B cell (primary cell): ENCODE results near the gene RGSL1. TPM values are rescaled to one million over a fixed set of nuclear protein-coding genes. Genes with fewer than 3 reads are reported as not detected.

Experiments used
- ATAC-seq: fragments of 200-7000 bp; cut with Tn5 transposase; one replicate; pipeline ENCODE4 v1.10.0; 2021; ENCODE audit warnings: low read depth, mild to moderate bottlenecking, moderate number of reproducible peaks, moderate library complexity
- CTCF ChIA-PET: fragments of 350-600 bp; sonication (Branson Sonifier 250); formaldehyde crosslinking; loops from one replicate; lab custom pipeline; 2021; ENCODE audit warnings: antibody characterized with exemption, inconsistent platforms; lab: Charles Lee
- POLR2A ChIA-PET: fragments of 350-600 bp; sonication (Branson Sonifier 250); formaldehyde crosslinking; loops from one replicate; lab custom pipeline; 2021; ENCODE audit warnings: antibody characterized with exemption; lab: Charles Lee
- DNase-seq: peaks from one replicate; pipeline ENCODE4 v3.0.0; 2013
- H2AFZ ChIP-seq: 2 replicates; pipeline ENCODE4 v1.6.1; 2012; ENCODE audit warnings: mild to moderate bottlenecking, low read depth, low read length; ENCODE audit not compliant: insufficient read depth, poor library complexity, severe bottlenecking
- H3K27ac ChIP-seq, 2 donors: 1 replicate in 1 of 2; 2 replicates in 1 of 2; pipeline ENCODE4 v1.5.1; 2012 to 2013; ENCODE audit warnings: low read length in 2 of 2, mild to moderate bottlenecking in 2 of 2, moderate library complexity in 1 of 2
- H3K27me3 ChIP-seq, 4 experiments: fragments of 200-600 bp in 1 of 4; sonication (generic) in 1 of 4; replicated peaks in 1 of 4; 1 replicate in 2 of 4; 2 replicates in 2 of 4; pipeline versions ENCODE4 v1.6.1 to v1.7.0; 2013 to 2016; ENCODE audit warnings: low read length in 3 of 4, mild to moderate bottlenecking in 2 of 4, mixed read lengths in 1 of 4, moderate library complexity in 1 of 4; ENCODE audit not compliant: insufficient read depth in 4 of 4, control insufficient read depth in 3 of 4; ENCODE audit errors: control extremely low read depth in 1 of 4
- H3K36me3 ChIP-seq, 2 experiments: replicated peaks in 1 of 2; 1 replicate in 1 of 2; 2 replicates in 1 of 2; pipeline versions ENCODE4 v1.6.1 to v1.7.1; 2013; ENCODE audit warnings: low read length in 1 of 2; ENCODE audit not compliant: insufficient read depth in 2 of 2, control insufficient read depth in 1 of 2; ENCODE audit errors: control extremely low read depth in 1 of 2, extremely low read depth in 1 of 2
- H3K4me1 ChIP-seq, 2 donors: fragments of 200-600 bp in 1 of 2; sonication (generic) in 1 of 2; 1 replicate in 1 of 2; 2 replicates in 1 of 2; pipeline versions ENCODE4 v1.5.1 to v1.6.1; 2013 to 2017; ENCODE audit warnings: low read length in 2 of 2; ENCODE audit not compliant: control insufficient read depth in 2 of 2, insufficient read depth in 2 of 2
- H3K4me2 ChIP-seq: replicated peaks from 2 replicates; pipeline ENCODE3; 2012; ENCODE audit warnings: mild to moderate bottlenecking, low read depth, low read length; ENCODE audit not compliant: poor library complexity, severe bottlenecking
- H3K4me3 ChIP-seq, 5 experiments: fragments of 200-600 bp in 1 of 5; sonication (generic) in 1 of 5; 1 replicate in 3 of 5; 2 replicates in 2 of 5; pipeline versions ENCODE4 v1.5.1 to v1.7.0; 2011 to 2016; ENCODE audit warnings: low read length in 4 of 5, mild to moderate bottlenecking in 4 of 5, low read depth in 2 of 5, control low read depth in 1 of 5, moderate library complexity in 1 of 5; ENCODE audit not compliant: insufficient read depth in 1 of 5; ENCODE audit errors: control extremely low read depth in 1 of 5, extremely low read depth in 1 of 5
- H3K79me2 ChIP-seq: fragments of 200-600 bp; sonication (generic); one replicate; pipeline ENCODE4 v1.6.0; 2016; ENCODE audit warnings: low read length; ENCODE audit not compliant: control insufficient read depth, insufficient read depth
- H3K9ac ChIP-seq: fragments of 200-600 bp; sonication (generic); 2 replicates; pipeline ENCODE4 v1.6.1; 2017; ENCODE audit warnings: mild to moderate bottlenecking, low read length, moderate library complexity
- H3K9me3 ChIP-seq, 3 donors: one replicate each; pipeline versions ENCODE4 v1.6.1 to v1.7.1; 2013; ENCODE audit warnings: low read length in 2 of 3; ENCODE audit not compliant: control insufficient read depth in 2 of 3, insufficient read depth in 1 of 3; ENCODE audit errors: control extremely low read depth in 1 of 3
- H4K20me1 ChIP-seq: 2 replicates; pipeline ENCODE4 v1.6.0; 2012; ENCODE audit warnings: mild to moderate bottlenecking, low read length; ENCODE audit not compliant: insufficient read depth, control insufficient read depth, poor library complexity, severe bottlenecking
- H3K27ac Mint-ChIP-seq: one replicate; pipeline ENCODE4 v1.8.0; 2021; ENCODE audit warnings: mixed read lengths
- H3K27me3 Mint-ChIP-seq: one replicate; pipeline ENCODE4 v1.8.0; 2021; ENCODE audit warnings: mixed read lengths
- H3K4me1 Mint-ChIP-seq: one replicate; pipeline ENCODE4 v1.8.0; 2021; ENCODE audit warnings: mixed read lengths
- H3K4me3 Mint-ChIP-seq: one replicate; pipeline ENCODE4 v1.8.0; 2021; ENCODE audit warnings: mixed read lengths
- H3K9me3 Mint-ChIP-seq: one replicate; pipeline ENCODE4 v1.8.0; 2022; ENCODE audit warnings: mixed read lengths; ENCODE audit not compliant: insufficient read depth
- CTCF ChIP-seq: fragments of 200-600 bp; IDR thresholded peaks from one replicate; pipeline ENCODE4 v1.8.0; 2022; ENCODE audit warnings: antibody characterized with exemption, mild to moderate bottlenecking
- EZH2 ChIP-seq: IDR thresholded peaks from 2 replicates; pipeline ENCODE4 v1.6.1; 2012; ENCODE audit warnings: borderline replicate concordance, low read depth, mild to moderate bottlenecking, moderate library complexity, low read length; ENCODE audit not compliant: insufficient read depth, poor library complexity, severe bottlenecking
- WGBS: methylation state at CpG from one replicate; pipeline ENCODE4 v1.1.5; 2013; ENCODE audit warnings: missing lambda C conversion rate; ENCODE audit not compliant: insufficient coverage; 5-methylcytosine and 5-hydroxymethylcytosine counted together
- intact Hi-C: fragments of 100-400 bp; cut with micrococcal nuclease; formaldehyde crosslinking; loops from one replicate; pipeline ENCODE4 v1.10.0; 2022
- polyA plus RNA-seq: library from polyadenylated mRNA; depleted of rRNA; stranded (reverse); fragments of >200 nt; gene quantifications from 2 replicates; pipeline ENCODE4 v1.2.3, GENCODE V29; 2012
- total RNA-seq, 2 donors: library from RNA; stranded (reverse); fragments of 120-200 nt in 1 of 2; gene quantifications; 1 replicate in 1 of 2; 2 replicates in 1 of 2; pipeline versions ENCODE4 v1.2.3 to v1.2.4, GENCODE V29; 2013 to 2022

The RGSL1 gene
- total and polyA plus RNA-seq, 2 donors (not counting 1 experiment from before 2014, with no cell fraction given): not detected

- no peak overlapping the region for H2AFZ ChIP-seq
- H3K4me1 ChIP-seq: no peaks in the 10 kb centered on the region
- intact Hi-C loops: no loop called here
- no peak overlapping the region for H3K27ac ChIP-seq
- Mint-ChIP-seq H3K9me3 (peaks cover under 1% of the 10 kb centered on the region), H3K4me1 (no peaks in the 10 kb centered on the region), H3K27ac (no peak overlapping the region), H3K4me3 (no peak overlapping the region), H3K27me3 (peaks cover 34% of the 10 kb centered on the region)
- ChIA-PET CTCF (no interaction called here), POLR2A (no interaction called here)
- H3K36me3 ChIP-seq: no peaks in the 10 kb centered on the region
- peaks cover 0 to 18% (median 2%) of the 10 kb centered on the region in 4 experiments for H3K27me3 ChIP-seq
- TF ChIP-seq EZH2 (no peak), CTCF (no peak)
- no CpG with 5 or more reads among the region's 1 CpG for WGBS
- DNase-seq: no peak
- no peak for ATAC-seq
- H3K4me3 ChIP-seq: no peak overlapping the region
- H3K4me2 ChIP-seq: no peak overlapping the region
- H4K20me1 ChIP-seq: no peaks in the 10 kb centered on the region
- H3K9me3 ChIP-seq: peaks cover 0 to 2% (median 0%) of the 10 kb centered on the region in 3 donors
- no peak overlapping the region for H3K9ac ChIP-seq
- H3K79me2 ChIP-seq: no peaks in the 10 kb centered on the region
Observed at GRCh38 chr1:182410620-182411273, 39.2 kb upstream of the RGSL1 start.

- H3K9me3 ChIP-seq: no peaks in the 10 kb centered on the region
- H2AFZ ChIP-seq: no peak overlapping the region
- Mint-ChIP-seq H3K4me3 (no peak overlapping the region), H3K4me1 (no peaks in the 10 kb centered on the region), H3K9me3 (no peaks in the 10 kb centered on the region), H3K27ac (no peak overlapping the region), H3K27me3 (peaks cover 24% of the 10 kb centered on the region)
- WGBS: 100% methylated on average over 3 of the region's 3 CpGs
- no peaks in the 10 kb centered on the region for H3K36me3 ChIP-seq
- H4K20me1 ChIP-seq: no peaks in the 10 kb centered on the region
- DNase-seq (no peak), ATAC-seq (no peak)
- H3K9ac ChIP-seq: no peak overlapping the region
- ChIA-PET POLR2A (no interaction called here), CTCF (interaction anchor here (0.6 kb wide), 1 partner anchor 266 kb away, joined by 3 read pairs; no protein-coding TSS in a partner anchor)
- H3K79me2 ChIP-seq: no peaks in the 10 kb centered on the region
- no peak overlapping the region for H3K4me2 ChIP-seq
- H3K4me3 ChIP-seq: no peak overlapping the region
- TF ChIP-seq CTCF (no peak), EZH2 (no peak)
- H3K27ac ChIP-seq: no peak overlapping the region
- H3K27me3 ChIP-seq: peaks cover 0 to 15% (median 0%) of the 10 kb centered on the region in 4 experiments
- H3K4me1 ChIP-seq: no peaks in the 10 kb centered on the region
- intact Hi-C loops: no loop called here
Observed at GRCh38 chr1:182413486-182413885, 36.5 kb upstream of the RGSL1 start.
